HG03175 (cell line): Measurements from ENCODE around the gene C16orf90.
"Not testable (repeated sequence)": the region's sequence is repeated elsewhere in the genome, so short reads cannot be mapped to it uniquely, and the experiment has no call there.

Source experiments
- ATAC-seq: cut with Tn5 transposase; IDR thresholded peaks from one replicate; pipeline ENCODE4 v1.9.1; 2021; ENCODE audit warnings: mild to moderate bottlenecking, moderate library complexity; ENCODE audit not compliant: unreplicated experiment

C16orf90 gene

GRCh38 chr16:3513892-3514583 lies 18.7 kb upstream of the C16orf90 start:
- no peak for ATAC-seq

GRCh38 chr16:3511286-3512180 lies 16.2 kb upstream of the C16orf90 start:
- no peak for ATAC-seq

- no peak for ATAC-seq
Measured at GRCh38 chr16:3510416-3510815, 15.1 kb upstream of the C16orf90 start.

GRCh38 chr16:3509470-3509928 lies 14.2 kb upstream of the C16orf90 start:
- no peak for ATAC-seq

GRCh38 chr16:3508736-3509135 lies 13.4 kb upstream of the C16orf90 start:
- no peak for ATAC-seq

GRCh38 chr16:3503523-3503922 lies 8.2 kb upstream of the C16orf90 start:
- ATAC-seq = no peak

GRCh38 chr16:3501783-3502400 lies 6.6 kb upstream of the C16orf90 start:
- no peak for ATAC-seq

- ATAC-seq = not testable (repeated sequence)
Measured at GRCh38 chr16:3501412-3501761, 6.1 kb upstream of the C16orf90 start.

- no peak for ATAC-seq
Measured at GRCh38 chr16:3498988-3499387, 3.7 kb upstream of the C16orf90 start.

- no peak for ATAC-seq
Measured at GRCh38 chr16:3497771-3498170, 2.5 kb upstream of the C16orf90 start.

- ATAC-seq = no peak
Measured at GRCh38 chr16:3496386-3496785, 1.1 kb upstream of the C16orf90 start.

- ATAC-seq = no peak
Measured at GRCh38 chr16:3494386-3494973, 809 bp downstream of the C16orf90 start.

GRCh38 chr16:3492356-3492755 lies 2.9 kb downstream of the C16orf90 start:
- ATAC-seq = no peak

- no peak for ATAC-seq
Measured at GRCh38 chr16:3490911-3491629, 4.2 kb downstream of the C16orf90 start.

- no peak for ATAC-seq
Measured at GRCh38 chr16:3488801-3489200, 6.5 kb downstream of the C16orf90 start.

GRCh38 chr16:3487521-3488410 lies 7.5 kb downstream of the C16orf90 start:
- no peak for ATAC-seq

- ATAC-seq = no peak
Measured at GRCh38 chr16:3486506-3487215, 8.6 kb downstream of the C16orf90 start.

GRCh38 chr16:3485821-3486505 lies 9.3 kb downstream of the C16orf90 start:
- ATAC-seq = no peak
